Femur (tissue), 1 donor: ENCODE data around the gene CHMP6.

Experiments
- DNase-seq: peaks from one replicate; pipeline ENCODE4 v3.0.0-alpha.2; 2017

Gene CHMP6

GRCh38 chr17:80995131-80995530 lies 3.5 kb downstream of the CHMP6 start:
- DNase-seq, result no peak

- DNase-seq, result no peak
These were observed 5.0 kb downstream of the CHMP6 start for GRCh38 chr17:80996422-80997305.

GRCh38 chr17:80997424-80998117 lies 5.9 kb downstream of the CHMP6 start:
- DNase-seq, result no peak

GRCh38 chr17:80998118-80998747 lies 6.6 kb downstream of the CHMP6 start:
- DNase-seq, result no peak

- DNase-seq, result no peak
These were observed 7.3 kb downstream of the CHMP6 start for GRCh38 chr17:80998748-80999535.

- no peak for DNase-seq
These were observed 8.1 kb downstream of the CHMP6 start for GRCh38 chr17:80999536-81000333.

GRCh38 chr17:81000334-81000630 lies 8.6 kb downstream of the CHMP6 start:
- no peak for DNase-seq

- DNase-seq, result no peak
These were observed 9.2 kb downstream of the CHMP6 start for GRCh38 chr17:81000631-81001357.

- no peak for DNase-seq
These were observed 10.4 kb downstream of the CHMP6 start for GRCh38 chr17:81002013-81002384.

- no peak for DNase-seq
These were observed 11.0 kb downstream of the CHMP6 start for GRCh38 chr17:81002409-81003361.

GRCh38 chr17:81003711-81004475 lies 12.3 kb downstream of the CHMP6 start:
- no peak for DNase-seq

- DNase-seq, result no peak
These were observed 15.2 kb downstream of the CHMP6 start for GRCh38 chr17:81006891-81007290.

- DNase-seq, result no peak
These were observed 16.5 kb downstream of the CHMP6 start for GRCh38 chr17:81008140-81008539.

GRCh38 chr17:81009136-81009535 lies 17.5 kb downstream of the CHMP6 start:
- DNase-seq, result peak; percentile 31

- no peak for DNase-seq
These were observed 19.3 kb downstream of the CHMP6 start for GRCh38 chr17:81010935-81011334.

GRCh38 chr17:81011951-81012350 lies 20.3 kb downstream of the CHMP6 start:
- no peak for DNase-seq

GRCh38 chr17:81012574-81013447 lies 21.2 kb downstream of the CHMP6 start:
- no peak for DNase-seq

- no peak for DNase-seq
These were observed 22.0 kb downstream of the CHMP6 start for GRCh38 chr17:81013642-81014041.

- DNase-seq, result no peak
These were observed 23.5 kb downstream of the CHMP6 start for GRCh38 chr17:81015136-81015535.
